Neural cell (in vitro differentiated cells): ENCODE measurements around the gene GIPC3. TPM values are rescaled to one million over a fixed set of nuclear protein-coding genes. Genes with fewer than 3 reads are reported as not detected.

Source experiments
- H2AFZ ChIP-seq: fragments of 200-600, 300-800 bp; sonication (generic), shearing (Covaris generic); 2 replicates; pipeline ENCODE4 v1.6.0; 2014; ENCODE audit warnings: low read depth, mild to moderate bottlenecking, antibody characterized with exemption, low read length, moderate library complexity
- H3F3A ChIP-seq: fragments of 200-600 bp; shearing (Covaris generic); 2 replicates; pipeline ENCODE4 v1.6.1; 2016; ENCODE audit warnings: mild to moderate bottlenecking, moderate library complexity, mixed read lengths, antibody characterized with exemption, low read length; ENCODE audit not compliant: insufficient read depth, poor library complexity, severe bottlenecking
- H3K27ac ChIP-seq: fragments of 200-600, 300-800 bp; sonication (generic), shearing (Covaris generic); 2 replicates; pipeline ENCODE4 v1.5.1; 2014; ENCODE audit warnings: mild to moderate bottlenecking, low read length, moderate library complexity
- H3K27me3 ChIP-seq: fragments of 300-800, 200-600 bp; sonication (generic), shearing (Covaris generic); 2 replicates; pipeline ENCODE4 v1.6.0; 2014; ENCODE audit warnings: mild to moderate bottlenecking, low read depth, low read length, moderate library complexity; ENCODE audit not compliant: insufficient read depth
- H3K36me3 ChIP-seq: fragments of 300-800, 200-600 bp; sonication (generic), shearing (Covaris generic); 2 replicates; pipeline ENCODE4 v1.5.1; 2014; ENCODE audit warnings: mild to moderate bottlenecking, antibody characterized with exemption, low read length, moderate library complexity; ENCODE audit not compliant: insufficient read depth
- H3K4me2 ChIP-seq: fragments of 300-800, 200-600 bp; sonication (generic), shearing (Covaris generic); 2 replicates; pipeline ENCODE4 v1.6.0; 2014; ENCODE audit warnings: mild to moderate bottlenecking, low read length
- H3K4me3 ChIP-seq: fragments of 300-800, 200-600 bp; sonication (generic), shearing (Covaris generic); 2 replicates; pipeline ENCODE4 v1.5.1; 2014; ENCODE audit warnings: mild to moderate bottlenecking, low read length, moderate library complexity
- H3K79me2 ChIP-seq: fragments of 200-600 bp; shearing (Covaris generic); replicated peaks from 2 replicates; pipeline ENCODE4 v1.6.0; 2014; ENCODE audit warnings: mild to moderate bottlenecking, low read length, moderate library complexity; ENCODE audit not compliant: insufficient read depth
- H3K9ac ChIP-seq: fragments of 300-800, 200-600 bp; sonication (generic), shearing (Covaris generic); 2 replicates; pipeline ENCODE4 v1.6.1; 2016; ENCODE audit warnings: mild to moderate bottlenecking, low read length, mixed read lengths
- H3K9me2 ChIP-seq: fragments of 200-600 bp; shearing (Covaris generic); 2 replicates; pipeline ENCODE4 v1.6.1; 2016; ENCODE audit warnings: mild to moderate bottlenecking, low read length, mixed read lengths; ENCODE audit not compliant: insufficient read depth
- H3K9me3 ChIP-seq: fragments of 200-600, 300-800 bp; sonication (generic), shearing (Covaris generic); 2 replicates; pipeline ENCODE4 v1.6.1; 2016; ENCODE audit warnings: mild to moderate bottlenecking, mixed run types, low read length, moderate library complexity, mixed read lengths
- H4K20me1 ChIP-seq: fragments of 200-600 bp; shearing (Covaris generic); 2 replicates; pipeline ENCODE4 v1.6.1; 2016; ENCODE audit warnings: mild to moderate bottlenecking, mixed run types; ENCODE audit not compliant: insufficient read depth
- EP300 ChIP-seq: fragments of 450-650 bp; conservative IDR thresholded peaks from 2 replicates; pipeline ENCODE4 v1.6.1; 2014; ENCODE audit warnings: antibody characterized with exemption, mild to moderate bottlenecking, moderate library complexity; ENCODE audit not compliant: poor library complexity, severe bottlenecking
- EZH2 ChIP-seq: fragments of 200-600, 300-800 bp; shearing (Covaris generic), sonication (generic); IDR thresholded peaks from 2 replicates; pipeline ENCODE4 v1.6.1; 2014; ENCODE audit warnings: antibody characterized with exemption, low read length, borderline replicate concordance, mild to moderate bottlenecking; ENCODE audit not compliant: insufficient read depth, poor library complexity, severe bottlenecking
- MXI1 ChIP-seq: fragments of 450-650 bp; conservative IDR thresholded peaks from 2 replicates; pipeline ENCODE4 v1.6.1; 2014; ENCODE audit warnings: antibody characterized with exemption, mild to moderate bottlenecking; ENCODE audit not compliant: poor library complexity, severe bottlenecking
- POLR2AphosphoS5 ChIP-seq: IDR thresholded peaks from 2 replicates; pipeline ENCODE4 v1.6.1; 2012
- RAD21 ChIP-seq: fragments of 450-650 bp; conservative IDR thresholded peaks from 2 replicates; pipeline ENCODE4 v1.6.1; 2014; ENCODE audit warnings: antibody characterized with exemption, mild to moderate bottlenecking, moderate library complexity
- SMC3 ChIP-seq: fragments of 450-650 bp; conservative IDR thresholded peaks from 2 replicates; pipeline ENCODE4 v1.6.1; 2014; ENCODE audit warnings: antibody characterized with exemption, mild to moderate bottlenecking, moderate library complexity; ENCODE audit not compliant: poor library complexity
- TAF1 ChIP-seq: IDR thresholded peaks from 2 replicates; pipeline ENCODE4 v1.6.1; 2012; ENCODE audit warnings: low read depth
- polyA plus RNA-seq: library from polyadenylated mRNA; depleted of rRNA; stranded (reverse); fragments of >200 nt; gene quantifications from 2 replicates; pipeline ENCODE4 v1.2.3, GENCODE V29; 2014
- TF ChIP-seq, protein P1 (sequence below): IDR thresholded peaks from 2 replicates; pipeline ENCODE4 v1.6.1; 2012; ENCODE audit warnings: borderline replicate concordance
- TF ChIP-seq, protein P2 (sequence below): fragments of 450-650 bp; IDR thresholded peaks from 2 replicates; pipeline ENCODE4 v1.5.1; 2014; ENCODE audit warnings: antibody characterized with exemption, mild to moderate bottlenecking, moderate library complexity; ENCODE audit not compliant: poor library complexity, severe bottlenecking

Gene GIPC3
- polyA plus RNA-seq, 1 donor from 2014 or later = not detected

DNA sequence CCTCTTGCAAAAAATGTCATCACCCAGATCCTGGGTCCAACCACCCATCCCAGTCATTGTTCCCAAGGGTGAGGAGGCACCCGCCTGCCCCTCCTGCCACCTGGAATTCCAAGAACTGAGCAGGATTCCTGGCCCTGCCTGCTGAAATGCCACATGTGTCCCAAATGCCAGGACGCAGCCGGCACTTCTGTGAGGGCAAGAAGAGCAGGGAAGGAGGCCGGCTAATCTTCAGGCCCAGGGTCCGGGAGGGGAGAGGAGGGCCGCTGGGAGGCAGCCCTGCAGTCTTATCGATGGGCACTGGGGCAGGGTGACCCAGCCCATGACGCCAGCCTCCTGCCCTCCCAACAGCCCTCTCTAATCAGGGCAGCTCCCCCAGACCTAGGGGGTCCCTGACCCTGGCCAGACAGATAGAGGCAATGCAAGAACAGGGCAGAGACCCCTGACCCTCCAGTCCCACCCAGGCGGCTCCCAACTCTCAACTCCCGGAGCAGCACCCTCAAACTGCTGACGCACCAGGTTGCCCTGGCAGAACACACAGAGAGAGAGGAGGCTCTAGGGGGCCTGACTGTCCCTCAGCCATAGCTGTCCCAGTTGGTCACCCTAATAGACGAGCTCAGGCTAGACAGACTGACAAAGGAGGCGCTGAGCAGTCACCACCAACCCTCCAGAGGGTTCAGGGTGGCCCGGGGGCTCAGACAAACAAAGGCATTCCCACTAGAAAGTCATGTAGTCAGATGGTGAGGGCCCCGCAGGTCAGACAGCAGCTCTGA is 29.4 kb upstream of the GIPC3 start:
- Histone ChIP-seq H3K27me3 (no peaks in the 10 kb centered on the region), H3K36me3 (no peaks in the 10 kb centered on the region), H3K4me2 (no peak overlapping the region), H3K79me2 (no peaks in the 10 kb centered on the region), H2AFZ (no peak overlapping the region), H3K9ac (no peak overlapping the region), H3F3A (no peaks in the 10 kb centered on the region), H4K20me1 (no peaks in the 10 kb centered on the region), H3K9me3 (no peaks in the 10 kb centered on the region), H3K27ac (no peak overlapping the region), H3K9me2 (no peaks in the 10 kb centered on the region), H3K4me3 (peak overlapping the region; percentile 82)
- TF ChIP-seq, protein P1, sequence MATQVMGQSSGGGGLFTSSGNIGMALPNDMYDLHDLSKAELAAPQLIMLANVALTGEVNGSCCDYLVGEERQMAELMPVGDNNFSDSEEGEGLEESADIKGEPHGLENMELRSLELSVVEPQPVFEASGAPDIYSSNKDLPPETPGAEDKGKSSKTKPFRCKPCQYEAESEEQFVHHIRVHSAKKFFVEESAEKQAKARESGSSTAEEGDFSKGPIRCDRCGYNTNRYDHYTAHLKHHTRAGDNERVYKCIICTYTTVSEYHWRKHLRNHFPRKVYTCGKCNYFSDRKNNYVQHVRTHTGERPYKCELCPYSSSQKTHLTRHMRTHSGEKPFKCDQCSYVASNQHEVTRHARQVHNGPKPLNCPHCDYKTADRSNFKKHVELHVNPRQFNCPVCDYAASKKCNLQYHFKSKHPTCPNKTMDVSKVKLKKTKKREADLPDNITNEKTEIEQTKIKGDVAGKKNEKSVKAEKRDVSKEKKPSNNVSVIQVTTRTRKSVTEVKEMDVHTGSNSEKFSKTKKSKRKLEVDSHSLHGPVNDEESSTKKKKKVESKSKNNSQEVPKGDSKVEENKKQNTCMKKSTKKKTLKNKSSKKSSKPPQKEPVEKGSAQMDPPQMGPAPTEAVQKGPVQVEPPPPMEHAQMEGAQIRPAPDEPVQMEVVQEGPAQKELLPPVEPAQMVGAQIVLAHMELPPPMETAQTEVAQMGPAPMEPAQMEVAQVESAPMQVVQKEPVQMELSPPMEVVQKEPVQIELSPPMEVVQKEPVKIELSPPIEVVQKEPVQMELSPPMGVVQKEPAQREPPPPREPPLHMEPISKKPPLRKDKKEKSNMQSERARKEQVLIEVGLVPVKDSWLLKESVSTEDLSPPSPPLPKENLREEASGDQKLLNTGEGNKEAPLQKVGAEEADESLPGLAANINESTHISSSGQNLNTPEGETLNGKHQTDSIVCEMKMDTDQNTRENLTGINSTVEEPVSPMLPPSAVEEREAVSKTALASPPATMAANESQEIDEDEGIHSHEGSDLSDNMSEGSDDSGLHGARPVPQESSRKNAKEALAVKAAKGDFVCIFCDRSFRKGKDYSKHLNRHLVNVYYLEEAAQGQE = no peak
- TF ChIP-seq EP300 = no peak
- TF ChIP-seq RAD21 = no peak
- TF ChIP-seq, protein P2, sequence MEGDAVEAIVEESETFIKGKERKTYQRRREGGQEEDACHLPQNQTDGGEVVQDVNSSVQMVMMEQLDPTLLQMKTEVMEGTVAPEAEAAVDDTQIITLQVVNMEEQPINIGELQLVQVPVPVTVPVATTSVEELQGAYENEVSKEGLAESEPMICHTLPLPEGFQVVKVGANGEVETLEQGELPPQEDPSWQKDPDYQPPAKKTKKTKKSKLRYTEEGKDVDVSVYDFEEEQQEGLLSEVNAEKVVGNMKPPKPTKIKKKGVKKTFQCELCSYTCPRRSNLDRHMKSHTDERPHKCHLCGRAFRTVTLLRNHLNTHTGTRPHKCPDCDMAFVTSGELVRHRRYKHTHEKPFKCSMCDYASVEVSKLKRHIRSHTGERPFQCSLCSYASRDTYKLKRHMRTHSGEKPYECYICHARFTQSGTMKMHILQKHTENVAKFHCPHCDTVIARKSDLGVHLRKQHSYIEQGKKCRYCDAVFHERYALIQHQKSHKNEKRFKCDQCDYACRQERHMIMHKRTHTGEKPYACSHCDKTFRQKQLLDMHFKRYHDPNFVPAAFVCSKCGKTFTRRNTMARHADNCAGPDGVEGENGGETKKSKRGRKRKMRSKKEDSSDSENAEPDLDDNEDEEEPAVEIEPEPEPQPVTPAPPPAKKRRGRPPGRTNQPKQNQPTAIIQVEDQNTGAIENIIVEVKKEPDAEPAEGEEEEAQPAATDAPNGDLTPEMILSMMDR = no peak
- TF ChIP-seq POLR2AphosphoS5 = no peak
- no peak for TF ChIP-seq TAF1
- TF ChIP-seq MXI1 = no peak
- no peak for TF ChIP-seq SMC3
- no peak for TF ChIP-seq EZH2

DNA sequence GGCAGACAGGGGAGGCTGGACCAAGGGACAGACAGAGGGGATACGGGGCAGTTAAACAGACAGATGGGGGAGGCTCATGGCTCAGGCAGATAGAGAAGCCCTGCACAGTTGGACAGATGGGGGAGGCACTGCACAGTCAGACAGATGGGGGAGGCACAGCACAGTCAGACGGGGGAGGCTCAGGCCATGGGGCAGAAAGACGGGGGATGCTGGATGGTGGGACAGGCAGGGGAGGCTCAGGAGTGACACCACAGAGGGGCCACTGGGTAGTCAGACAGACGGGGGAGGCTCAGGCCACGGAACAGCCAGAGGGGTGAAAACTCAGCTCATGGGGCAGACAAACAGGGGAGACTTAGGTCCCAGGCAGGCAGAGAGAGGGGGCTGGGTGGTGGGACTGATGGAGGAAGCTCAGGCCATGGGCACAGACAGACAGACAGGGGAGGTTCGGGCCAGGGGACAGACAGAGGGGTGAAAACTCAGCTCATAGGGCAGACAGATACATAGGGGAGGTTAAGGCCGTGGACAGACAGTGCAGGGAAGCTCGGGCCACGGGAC is 28.8 kb upstream of the GIPC3 start:
- H3K9ac ChIP-seq = peak overlapping the region; percentile 60
- no peaks in the 10 kb centered on the region for H3K79me2 ChIP-seq
- peak overlapping the region; percentile 52 for H3K4me2 ChIP-seq
- no peaks in the 10 kb centered on the region for H4K20me1 ChIP-seq
- no peaks in the 10 kb centered on the region for H3K27me3 ChIP-seq
- H3K9me3 ChIP-seq = no peaks in the 10 kb centered on the region
- H2AFZ ChIP-seq = no peak overlapping the region
- no peak for TF ChIP-seq POLR2AphosphoS5
- no peak for TF ChIP-seq MXI1
- no peak for TF ChIP-seq EP300
- TF ChIP-seq RAD21 = no peak
- no peak for TF ChIP-seq SMC3
- no peak for TF ChIP-seq EZH2
- TF ChIP-seq TAF1 = no peak
- TF ChIP-seq, protein P1 = no peak
- TF ChIP-seq, protein P2 = no peak
- H3K36me3 ChIP-seq = no peaks in the 10 kb centered on the region
- peak overlapping the region; percentile 82 for H3K4me3 ChIP-seq
- H3K9me2 ChIP-seq = no peaks in the 10 kb centered on the region
- H3K27ac ChIP-seq = no peak overlapping the region
- no peaks in the 10 kb centered on the region for H3F3A ChIP-seq
